Left ventricle myocardium inferior (tissue), 1 donor: Measurements from ENCODE around the gene PLXNB2. TPM values are rescaled to one million over a fixed set of nuclear protein-coding genes. Genes with fewer than 3 reads are reported as not detected.

Experiments used
- DNase-seq: peaks from one replicate; pipeline ENCODE4 v3.0.0-alpha.2; 2020
- H3K27ac ChIP-seq: fragments of 200-600 bp; replicated peaks from 2 replicates; pipeline ENCODE4 v1.8.0; 2021
- H3K27me3 ChIP-seq: fragments of 200-600 bp; 2 replicates; pipeline ENCODE4 v1.8.0; 2021; ENCODE audit warnings: low read depth
- H3K36me3 ChIP-seq: fragments of 200-600 bp; 2 replicates; pipeline ENCODE4 v1.8.0; 2021
- H3K4me1 ChIP-seq: fragments of 200-600 bp; 2 replicates; pipeline ENCODE4 v1.8.0; 2021
- H3K4me3 ChIP-seq: fragments of 200-600 bp; 2 replicates; pipeline ENCODE4 v1.8.0; 2021; ENCODE audit warnings: mild to moderate bottlenecking, moderate library complexity
- H3K9me3 ChIP-seq: fragments of 200-600 bp; replicated peaks from 2 replicates; pipeline ENCODE4 v1.8.0; 2021
- CTCF ChIP-seq: fragments of 200-600 bp; IDR thresholded peaks from 2 replicates; pipeline ENCODE4 v1.8.0; 2021; ENCODE audit warnings: antibody characterized with exemption, mild to moderate bottlenecking, borderline replicate concordance
- intact Hi-C: fragments of 100-400 bp; cut with micrococcal nuclease; formaldehyde crosslinking; loops from one replicate; pipeline ENCODE4 v1.11.0; 2022
- total RNA-seq: library from RNA; stranded (reverse); fragmentation: NEBNext Ultra II Directional; extraction: Animal tissue kit (Norgen Biotek cat#: 25700); gene quantifications from one replicate; pipeline ENCODE4 v1.2.1, GENCODE V29; 2021
- donor health status: DM: no; HTN: yes; CAD: no; lungs with severe emphysema.

PLXNB2 gene
- total RNA-seq, 1 donor from 2014 or later, result 50.2 TPM

- DNase-seq, result no peak
- H3K4me1 ChIP-seq, result peaks cover 64% of the 10 kb centered on the region
- TF ChIP-seq CTCF, result no peak
Measured at GRCh38 chr22:50248196-50249081, 59.0 kb downstream of the PLXNB2 start.

GRCh38 chr22:50247748-50248147 is 59.7 kb downstream of the PLXNB2 start:
- TF ChIP-seq CTCF, result no peak
- no peak overlapping the region for H3K27ac ChIP-seq
- H3K9me3 ChIP-seq, result no peaks in the 10 kb centered on the region
- peaks cover 18% of the 10 kb centered on the region for H3K36me3 ChIP-seq
- no peak overlapping the region for H3K4me3 ChIP-seq
- H3K27me3 ChIP-seq, result no peaks in the 10 kb centered on the region
- peaks cover 71% of the 10 kb centered on the region for H3K4me1 ChIP-seq
- DNase-seq, result no peak
- intact Hi-C loops, result no loop called here

More at GRCh38 chr22:50248196-50249081, 59.0 kb downstream of the PLXNB2 start:
- Histone ChIP-seq H3K36me3 (peaks cover 18% of the 10 kb centered on the region), H3K9me3 (no peaks in the 10 kb centered on the region), H3K4me3 (no peak overlapping the region), H3K27me3 (no peaks in the 10 kb centered on the region), H3K27ac (no peak overlapping the region)
- intact Hi-C loops, result no loop called here

GRCh38 chr22:50246242-50247175 is 60.9 kb downstream of the PLXNB2 start:
- Histone ChIP-seq H3K4me3 (peak overlapping the region; percentile 96), H3K4me1 (peaks cover 79% of the 10 kb centered on the region), H3K36me3 (peaks cover 18% of the 10 kb centered on the region), H3K9me3 (no peaks in the 10 kb centered on the region), H3K27me3 (no peaks in the 10 kb centered on the region), H3K27ac (no peak overlapping the region)
- intact Hi-C loops, result no loop called here
- no peak for DNase-seq
- TF ChIP-seq CTCF, result no peak

GRCh38 chr22:50245214-50246072 is 62.0 kb downstream of the PLXNB2 start:
- no peak for TF ChIP-seq CTCF
- H3K27me3 ChIP-seq, result no peaks in the 10 kb centered on the region
- H3K4me1 ChIP-seq, result peaks cover 78% of the 10 kb centered on the region
- peaks cover 18% of the 10 kb centered on the region for H3K36me3 ChIP-seq
- peak overlapping the region; percentile 96 for H3K4me3 ChIP-seq
- H3K27ac ChIP-seq, result peak overlapping the region; percentile 95
- H3K9me3 ChIP-seq, result no peaks in the 10 kb centered on the region
- intact Hi-C loops, result no loop called here
- no peak for DNase-seq
